CD14-positive monocyte (primary cell): ENCODE data around the gene CMYA5. TPM values are rescaled to one million over a fixed set of nuclear protein-coding genes. Genes with fewer than 3 reads are reported as not detected.
A peak's percentile ranks its signal among the peaks of the same experiment; 100 is the strongest.
"Not testable (repeated sequence)": the region's sequence is repeated elsewhere in the genome, so short reads cannot be mapped to it uniquely, and the experiment has no call there.

ENCODE experiments used
- DNase-seq, 3 donors: peaks; one replicate each; pipeline ENCODE4 v3.0.0-alpha.2; 2011 to 2022
- H2AFZ ChIP-seq: 2 replicates; pipeline ENCODE4 v1.6.0; 2012; ENCODE audit warnings: mild to moderate bottlenecking, low read depth, low read length, inconsistent platforms; ENCODE audit not compliant: insufficient read depth, poor library complexity, severe bottlenecking
- H3K27ac ChIP-seq, 2 donors: 1 replicate in 1 of 2; 2 replicates in 1 of 2; pipeline ENCODE4 v1.5.1; 2012 to 2013; ENCODE audit warnings: low read length in 2 of 2, control low read depth in 1 of 2, inconsistent platforms in 1 of 2, low read depth in 1 of 2, mild to moderate bottlenecking in 1 of 2
- H3K27me3 ChIP-seq, 2 donors: one replicate each; pipeline versions ENCODE4 v1.6.0 to v1.6.1; 2011 to 2013; ENCODE audit warnings: low read length in 2 of 2; ENCODE audit not compliant: control insufficient read depth in 2 of 2, insufficient read depth in 2 of 2
- H3K36me3 ChIP-seq, 2 donors: replicated peaks in 1 of 2; 1 replicate in 1 of 2; 2 replicates in 1 of 2; pipeline versions ENCODE4 v1.5.1 to v1.6.1; 2012 to 2013; ENCODE audit warnings: low read length in 2 of 2, control low read depth in 1 of 2, inconsistent platforms in 1 of 2, mild to moderate bottlenecking in 1 of 2; ENCODE audit not compliant: insufficient read depth in 2 of 2, control insufficient read depth in 1 of 2
- H3K4me1 ChIP-seq, 2 donors: 1 replicate in 1 of 2; 2 replicates in 1 of 2; pipeline versions ENCODE4 v1.5.1 to v1.6.1; 2012 to 2013; ENCODE audit warnings: low read length in 2 of 2, control low read depth in 1 of 2, inconsistent platforms in 1 of 2, mild to moderate bottlenecking in 1 of 2, moderate library complexity in 1 of 2; ENCODE audit not compliant: insufficient read depth in 2 of 2, control insufficient read depth in 1 of 2
- H3K4me2 ChIP-seq: replicated peaks from 2 replicates; pipeline ENCODE3; 2012; ENCODE audit warnings: low read length, moderate library complexity, mild to moderate bottlenecking; ENCODE audit not compliant: poor library complexity, severe bottlenecking; ENCODE audit errors: extremely low read depth
- H3K4me3 ChIP-seq, 3 experiments: fragments of 200-600 bp in 1 of 3; sonication (generic) in 1 of 3; replicated peaks in 1 of 3; 1 replicate in 2 of 3; 2 replicates in 1 of 3; pipeline ENCODE4 v1.5.1; 2011 to 2013; ENCODE audit warnings: low read length in 3 of 3, mild to moderate bottlenecking in 3 of 3, control low read depth in 2 of 3, low read depth in 2 of 3, inconsistent platforms in 1 of 3, moderate library complexity in 1 of 3
- H3K79me2 ChIP-seq: 2 replicates; pipeline ENCODE4 v1.6.0; 2012; ENCODE audit warnings: mild to moderate bottlenecking, control low read depth, inconsistent platforms, low read length, moderate library complexity; ENCODE audit not compliant: insufficient read depth
- H3K9ac ChIP-seq: 2 replicates; pipeline ENCODE4 v1.6.0; 2017; ENCODE audit warnings: low read length, mild to moderate bottlenecking; ENCODE audit not compliant: insufficient read depth, poor library complexity, severe bottlenecking
- H3K9me3 ChIP-seq, 2 donors: replicated peaks in 1 of 2; 1 replicate in 1 of 2; 2 replicates in 1 of 2; pipeline versions ENCODE4 v1.5.1 to v1.6.1; 2012 to 2013; ENCODE audit warnings: low read length in 2 of 2, control low read depth in 1 of 2; ENCODE audit not compliant: control insufficient read depth in 1 of 2, insufficient read depth in 1 of 2
- H4K20me1 ChIP-seq: 2 replicates; pipeline ENCODE4 v1.6.0; 2012; ENCODE audit warnings: mild to moderate bottlenecking, low read length, control low read depth, moderate library complexity; ENCODE audit not compliant: insufficient read depth
- H3K27ac Mint-ChIP-seq, 7 donors: one replicate each; pipeline ENCODE4 v1.8.0; 2020; ENCODE audit warnings: mild to moderate bottlenecking in 7 of 7, mixed read lengths in 7 of 7, moderate library complexity in 6 of 7, inconsistent platforms in 2 of 7
- H3K27me3 Mint-ChIP-seq, 3 donors: one replicate each; pipeline ENCODE4 v1.8.0; 2021 to 2022; ENCODE audit warnings: low read depth in 3 of 3, mild to moderate bottlenecking in 3 of 3, mixed read lengths in 3 of 3, moderate library complexity in 3 of 3, inconsistent platforms in 1 of 3
- H3K36me3 Mint-ChIP-seq, 2 donors: one replicate each; pipeline ENCODE4 v1.8.0; 2020; ENCODE audit warnings: mixed read lengths in 2 of 2, inconsistent platforms in 1 of 2, mild to moderate bottlenecking in 1 of 2
- H3K4me1 Mint-ChIP-seq: one replicate; pipeline ENCODE4 v1.8.0; 2020; ENCODE audit warnings: mild to moderate bottlenecking, mixed read lengths
- H3K4me3 Mint-ChIP-seq, 2 donors: one replicate each; pipeline ENCODE4 v1.8.0; 2020; ENCODE audit warnings: mild to moderate bottlenecking in 2 of 2, mixed read lengths in 2 of 2, moderate library complexity in 1 of 2
- H3K9me3 Mint-ChIP-seq, 7 donors: one replicate each; pipeline ENCODE4 v1.8.0; 2020 to 2022; ENCODE audit warnings: mixed read lengths in 7 of 7, mild to moderate bottlenecking in 6 of 7, moderate library complexity in 6 of 7, inconsistent platforms in 2 of 7
- WGBS: methylation state at CpG from one replicate; pipeline ENCODE4 v1.1.5; 2013; ENCODE audit warnings: missing lambda C conversion rate; ENCODE audit not compliant: insufficient coverage; 5-methylcytosine and 5-hydroxymethylcytosine counted together
- intact Hi-C, 2 donors: fragments of 100-400 bp; cut with micrococcal nuclease; formaldehyde crosslinking; loops; one replicate each; pipeline versions ENCODE4 v1.15.0 to v1.15.1; 2023
- polyA plus RNA-seq, 3 donors: library from polyadenylated mRNA; depleted of rRNA in 1 of 3; unstranded in 2 of 3; stranded (reverse) in 1 of 3; fragments of 300-500 nt in 2 of 3; fragments of >200 nt in 1 of 3; fragmentation: Illumina TruSeq in 2 of 3; gene quantifications; 1 replicate in 2 of 3; 2 replicates in 1 of 3; pipeline ENCODE4 v1.2.3, GENCODE V29; 2012 to 2021
- TF ChIP-seq, protein P1 (sequence below): fragments of 200-600 bp; IDR thresholded peaks from one replicate; pipeline ENCODE4 v1.8.0; 2022; ENCODE audit warnings: antibody characterized with exemption, mild to moderate bottlenecking

Gene CMYA5
- polyA plus RNA-seq, 3 donors = 0.01 to 0.17 TPM; not detected in 1

DNA sequence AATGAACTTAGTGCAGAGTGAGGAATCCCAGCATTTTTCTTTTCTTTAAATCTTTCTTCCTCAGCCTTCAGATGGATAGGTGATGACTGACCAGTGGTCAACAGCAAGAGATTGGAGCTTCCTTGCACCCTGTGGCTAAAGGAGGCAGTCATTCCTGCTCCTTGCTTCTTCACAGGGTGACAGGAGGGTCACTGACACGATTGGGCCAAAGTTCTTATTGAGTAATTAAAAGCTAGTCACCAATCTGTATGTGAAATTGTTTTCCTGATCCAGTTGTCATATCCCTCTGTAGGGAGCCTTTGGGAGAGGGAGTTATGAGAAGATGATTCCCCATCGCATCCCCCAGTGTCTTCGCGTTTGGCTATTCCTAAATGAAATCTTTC is 85.2 kb downstream of the CMYA5 start:
- H3K4me1 Mint-ChIP-seq = no peaks in the 10 kb centered on the region
- no peak overlapping the region for H3K4me3 ChIP-seq
- H3K36me3 Mint-ChIP-seq = no peaks in the 10 kb centered on the region
- intact Hi-C loops = no loop called here
- no CpG with 5 or more reads among the region's 4 CpGs for WGBS
- no peaks in the 10 kb centered on the region for H3K36me3 ChIP-seq
- no peak overlapping the region for H3K4me2 ChIP-seq
- DNase-seq = no peak
- no peaks in the 10 kb centered on the region for H3K27me3 ChIP-seq
- H3K9me3 Mint-ChIP-seq = peaks cover 3 to 8% (median 7%) of the 10 kb centered on the region in 7 donors
- H3K27ac Mint-ChIP-seq = no peak overlapping the region
- H3K79me2 ChIP-seq = no peaks in the 10 kb centered on the region
- H3K27me3 Mint-ChIP-seq = no peaks in the 10 kb centered on the region
- H3K27ac ChIP-seq = no peak overlapping the region
- TF ChIP-seq, protein P1, sequence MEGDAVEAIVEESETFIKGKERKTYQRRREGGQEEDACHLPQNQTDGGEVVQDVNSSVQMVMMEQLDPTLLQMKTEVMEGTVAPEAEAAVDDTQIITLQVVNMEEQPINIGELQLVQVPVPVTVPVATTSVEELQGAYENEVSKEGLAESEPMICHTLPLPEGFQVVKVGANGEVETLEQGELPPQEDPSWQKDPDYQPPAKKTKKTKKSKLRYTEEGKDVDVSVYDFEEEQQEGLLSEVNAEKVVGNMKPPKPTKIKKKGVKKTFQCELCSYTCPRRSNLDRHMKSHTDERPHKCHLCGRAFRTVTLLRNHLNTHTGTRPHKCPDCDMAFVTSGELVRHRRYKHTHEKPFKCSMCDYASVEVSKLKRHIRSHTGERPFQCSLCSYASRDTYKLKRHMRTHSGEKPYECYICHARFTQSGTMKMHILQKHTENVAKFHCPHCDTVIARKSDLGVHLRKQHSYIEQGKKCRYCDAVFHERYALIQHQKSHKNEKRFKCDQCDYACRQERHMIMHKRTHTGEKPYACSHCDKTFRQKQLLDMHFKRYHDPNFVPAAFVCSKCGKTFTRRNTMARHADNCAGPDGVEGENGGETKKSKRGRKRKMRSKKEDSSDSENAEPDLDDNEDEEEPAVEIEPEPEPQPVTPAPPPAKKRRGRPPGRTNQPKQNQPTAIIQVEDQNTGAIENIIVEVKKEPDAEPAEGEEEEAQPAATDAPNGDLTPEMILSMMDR = no peak
- H3K4me3 Mint-ChIP-seq = no peak overlapping the region
- peaks cover 1 to 8% of the 10 kb centered on the region in 2 donors for H3K9me3 ChIP-seq
- no peaks in the 10 kb centered on the region for H3K4me1 ChIP-seq
- no peaks in the 10 kb centered on the region for H4K20me1 ChIP-seq
- H2AFZ ChIP-seq = no peak overlapping the region
- H3K9ac ChIP-seq = no peak overlapping the region

DNA sequence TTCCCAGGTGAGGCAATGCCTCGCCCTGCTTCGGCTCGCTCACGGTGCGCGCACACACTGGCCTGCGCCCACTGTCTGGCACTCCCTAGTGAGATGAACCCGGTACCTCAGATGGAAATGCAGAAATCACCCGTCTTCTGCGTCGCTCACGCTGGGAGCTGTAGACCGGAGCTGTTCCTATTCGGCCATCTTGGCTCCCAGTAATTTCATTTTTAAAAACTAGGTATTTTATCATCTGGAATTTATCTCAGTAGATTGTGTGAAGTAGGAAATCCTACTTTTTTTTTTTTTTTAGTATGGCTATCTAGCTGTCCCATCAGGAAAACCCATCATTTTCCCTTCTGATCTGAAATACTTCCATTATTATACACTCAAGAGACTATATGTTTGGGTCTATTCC is 95.1 kb downstream of the CMYA5 start:
- DNase-seq, H3K4me3 ChIP-seq, H4K20me1 ChIP-seq, H3K79me2 ChIP-seq, H3K36me3 Mint-ChIP-seq, H3K27me3 ChIP-seq, H3K27me3 Mint-ChIP-seq, H3K4me1 ChIP-seq, intact Hi-C loops, H3K36me3 ChIP-seq, H3K9ac ChIP-seq, H3K9me3 Mint-ChIP-seq, H2AFZ ChIP-seq, H3K27ac ChIP-seq, H3K4me1 Mint-ChIP-seq, H3K27ac Mint-ChIP-seq, H3K9me3 ChIP-seq, H3K4me2 ChIP-seq: not testable (repeated sequence)
- 65% methylated on average over 6 of the region's 14 CpGs for WGBS
- peak overlapping the region in 1 of 2 donors; percentile 35 for H3K4me3 Mint-ChIP-seq
